ENCODE measurements around the gene PDE6C. TPM values are rescaled to one million over a fixed set of nuclear protein-coding genes. Genes with fewer than 3 reads are reported as not detected.
"Not testable (repeated sequence)": the region's sequence is repeated elsewhere in the genome, so short reads cannot be mapped to it uniquely, and the experiment has no call there.

PDE6C gene
- total and polyA plus RNA-seq, 3 experiments from 2014 or later: not detected

- peaks cover 16% of the 10 kb centered on the region for H3K36me3 ChIP-seq (ENCODE audit: insufficient read depth, low read length)
- no peak overlapping the region for H3K27ac ChIP-seq (ENCODE audit: low read depth, low read length)
- no peak for DNase-seq
- Mint-ChIP-seq H3K27me3 (no peaks in the 10 kb centered on the region), H3K36me3 (peaks cover 3 to 44% (median 8%) of the 10 kb centered on the region in 3 donors), H3K4me1 (no peaks in the 10 kb centered on the region), H3K27ac (peak overlapping the region in 1 of 8 donors; percentile 17), H3K4me3 (no peak overlapping the region), H3K9me3 (no peaks in the 10 kb centered on the region)
- H3K4me3 ChIP-seq (ENCODE audit: low read length): no peak overlapping the region
- no peaks in the 10 kb centered on the region for H3K9me3 ChIP-seq (ENCODE audit: low read length)
- POLR2A ChIA-PET: no interaction called here
- no peaks in the 10 kb centered on the region for H3K4me1 ChIP-seq (ENCODE audit: insufficient read depth, low read length)
- CTCF ChIA-PET: interaction anchor here (1.8 kb wide), 1 partner anchor 126 kb away, joined by 6 read pairs; no protein-coding TSS in a partner anchor
- no peaks in the 10 kb centered on the region for H3K27me3 ChIP-seq (ENCODE audit: insufficient read depth, low read length, poor library complexity, severe bottlenecking)
Measured at GRCh38 chr10:93680412-93681047, 68.2 kb downstream of the PDE6C start.

- CTCF ChIA-PET: no interaction called here
- Mint-ChIP-seq H3K27ac (no peak overlapping the region), H3K36me3 (peaks cover 0 to 65% (median 11%) of the 10 kb centered on the region in 3 donors), H3K9me3 (no peaks in the 10 kb centered on the region), H3K4me1 (peaks cover 0 to 5% (median 4%) of the 10 kb centered on the region in 3 donors), H3K27me3 (no peaks in the 10 kb centered on the region), H3K4me3 (no peak overlapping the region)
- no peaks in the 10 kb centered on the region for H3K9me3 ChIP-seq (ENCODE audit: low read length)
- peaks cover 15% of the 10 kb centered on the region for H3K36me3 ChIP-seq (ENCODE audit: insufficient read depth, low read length)
- H3K4me3 ChIP-seq (ENCODE audit: low read length): no peak overlapping the region
- H3K27me3 ChIP-seq (ENCODE audit: insufficient read depth, low read length, poor library complexity, severe bottlenecking): no peaks in the 10 kb centered on the region
- no peaks in the 10 kb centered on the region for H3K4me1 ChIP-seq (ENCODE audit: insufficient read depth, low read length)
- POLR2A ChIA-PET: no interaction called here
- no peak for DNase-seq
- no peak overlapping the region for H3K27ac ChIP-seq (ENCODE audit: low read depth, low read length)
Measured at GRCh38 chr10:93687737-93688136, 75.4 kb downstream of the PDE6C start.

- H3K27me3 ChIP-seq (ENCODE audit: insufficient read depth, low read length, poor library complexity, severe bottlenecking): no peaks in the 10 kb centered on the region
- Mint-ChIP-seq H3K27ac (no peak overlapping the region), H3K4me1 (peaks cover 20 to 42% (median 32%) of the 10 kb centered on the region in 3 donors), H3K27me3 (no peaks in the 10 kb centered on the region), H3K4me3 (no peak overlapping the region), H3K9me3 (no peaks in the 10 kb centered on the region), H3K36me3 (peaks cover 0 to 64% (median 13%) of the 10 kb centered on the region in 3 donors)
- peaks cover 32% of the 10 kb centered on the region for H3K36me3 ChIP-seq (ENCODE audit: insufficient read depth, low read length)
- H3K27ac ChIP-seq (ENCODE audit: low read depth, low read length): no peak overlapping the region
- ChIA-PET POLR2A (interaction anchor here (0.6 kb wide), 1 partner anchor 670 kb away, joined by 3 read pairs; no protein-coding TSS in a partner anchor), CTCF (no interaction called here)
- no peak for DNase-seq
- H3K4me3 ChIP-seq (ENCODE audit: low read length): no peak overlapping the region
- H3K9me3 ChIP-seq (ENCODE audit: low read length): no peaks in the 10 kb centered on the region
- no peaks in the 10 kb centered on the region for H3K4me1 ChIP-seq (ENCODE audit: insufficient read depth, low read length)
Measured at GRCh38 chr10:93695740-93696139, 83.4 kb downstream of the PDE6C start.

- POLR2A ChIA-PET; H3K4me3 Mint-ChIP-seq; DNase-seq; H3K9me3 ChIP-seq (ENCODE audit: low read length); H3K4me3 ChIP-seq (ENCODE audit: low read length); CTCF ChIA-PET; H3K4me1 ChIP-seq (ENCODE audit: insufficient read depth, low read length); H3K27me3 Mint-ChIP-seq; H3K27me3 ChIP-seq (ENCODE audit: insufficient read depth, low read length, poor library complexity, severe bottlenecking); H3K27ac ChIP-seq (ENCODE audit: low read depth, low read length); H3K9me3 Mint-ChIP-seq: not testable (repeated sequence)
- Mint-ChIP-seq H3K36me3 (peaks cover 0 to 57% (median 13%) of the 10 kb centered on the region in 3 donors), H3K27ac (peak overlapping the region in 1 of 8 donors; percentile 56), H3K4me1 (peaks cover 23 to 42% (median 32%) of the 10 kb centered on the region in 3 donors)
- H3K36me3 ChIP-seq (ENCODE audit: insufficient read depth, low read length): peaks cover 28% of the 10 kb centered on the region
Measured at GRCh38 chr10:93696582-93696981, 84.2 kb downstream of the PDE6C start.

- POLR2A ChIA-PET: no interaction called here
- Histone ChIP-seq H3K27me3 (ENCODE audit: insufficient read depth, low read length, poor library complexity, severe bottlenecking) (no peaks in the 10 kb centered on the region), H3K9me3 (ENCODE audit: low read length) (no peaks in the 10 kb centered on the region), H3K27ac (ENCODE audit: low read depth, low read length) (no peak overlapping the region), H3K4me1 (ENCODE audit: insufficient read depth, low read length) (peaks cover 12% of the 10 kb centered on the region), H3K4me3 (ENCODE audit: low read length) (no peak overlapping the region), H3K36me3 (ENCODE audit: insufficient read depth, low read length) (peaks cover 22% of the 10 kb centered on the region)
- Mint-ChIP-seq H3K36me3 (peaks cover 0 to 53% (median 13%) of the 10 kb centered on the region in 3 donors), H3K4me3 (peak overlapping the region in 1 of 7 donors; percentile 25), H3K4me1 (peaks cover 23 to 42% (median 32%) of the 10 kb centered on the region in 3 donors), H3K27me3 (no peaks in the 10 kb centered on the region), H3K9me3 (no peaks in the 10 kb centered on the region), H3K27ac (peak overlapping the region in 2 of 8 donors; percentile 66 to 69)
- DNase-seq: no peak
- CTCF ChIA-PET: no interaction called here
Measured at GRCh38 chr10:93697207-93697606, 84.9 kb downstream of the PDE6C start.

GRCh38 chr10:93701866-93702209 is 89.5 kb downstream of the PDE6C start:
- no peaks in the 10 kb centered on the region for H3K27me3 Mint-ChIP-seq
- H3K9me3 Mint-ChIP-seq: no peaks in the 10 kb centered on the region
- no peak overlapping the region for H3K4me3 Mint-ChIP-seq
- H3K36me3 Mint-ChIP-seq: peaks cover 0 to 18% (median 7%) of the 10 kb centered on the region in 3 donors
- H3K9me3 ChIP-seq (ENCODE audit: low read length): no peaks in the 10 kb centered on the region
- H3K36me3 ChIP-seq (ENCODE audit: insufficient read depth, low read length): peaks cover 10% of the 10 kb centered on the region
- H3K27me3 ChIP-seq (ENCODE audit: insufficient read depth, low read length, poor library complexity, severe bottlenecking): no peaks in the 10 kb centered on the region
- peak overlapping the region; percentile 82 for H3K27ac ChIP-seq (ENCODE audit: low read depth, low read length)
- no peak overlapping the region for H3K27ac Mint-ChIP-seq
- peak in 1 of 5 donors; percentile 1 for DNase-seq
- H3K4me1 Mint-ChIP-seq: peaks cover 20 to 36% (median 25%) of the 10 kb centered on the region in 3 donors
- H3K4me3 ChIP-seq (ENCODE audit: low read length): peak overlapping the region; percentile 96
- peaks cover 17% of the 10 kb centered on the region for H3K4me1 ChIP-seq (ENCODE audit: insufficient read depth, low read length)
- POLR2A ChIA-PET: interaction anchor here (0.6 kb wide), 2 partner anchors 19 to 56 kb away, joined by 5 to 8 read pairs; no protein-coding TSS in a partner anchor
- CTCF ChIA-PET: interaction anchor here (1.0 kb wide), 1 partner anchor 8 kb away, joined by 3 read pairs; no protein-coding TSS in a partner anchor

- H3K27me3 ChIP-seq (ENCODE audit: insufficient read depth, low read length, poor library complexity, severe bottlenecking): no peaks in the 10 kb centered on the region
- POLR2A ChIA-PET: interaction anchor here (0.6 kb wide), 2 partner anchors 20 to 55 kb away, joined by 5 to 8 read pairs; no protein-coding TSS in a partner anchor
- DNase-seq: peak; percentile 78 to 93 (median 81)
- Mint-ChIP-seq H3K4me1 (peaks cover 17 to 31% (median 20%) of the 10 kb centered on the region in 3 donors), H3K9me3 (no peaks in the 10 kb centered on the region), H3K27ac (no peak within 1 kb of the TSS), H3K36me3 (peaks cover 0 to 13% (median 4%) of the 10 kb centered on the region in 3 donors), H3K27me3 (no peaks in the 10 kb centered on the region), H3K4me3 (no peak within 1 kb of the TSS)
- H3K9me3 ChIP-seq (ENCODE audit: low read length): no peaks in the 10 kb centered on the region
- H3K4me3 ChIP-seq (ENCODE audit: low read length): peak within 1 kb of the TSS; percentile 96
- CTCF ChIA-PET: interaction anchor here (1.0 kb wide), 1 partner anchor 9 kb away, joined by 3 read pairs; no protein-coding TSS in a partner anchor
- H3K27ac ChIP-seq (ENCODE audit: low read depth, low read length): peak within 1 kb of the TSS; percentile 82
- H3K36me3 ChIP-seq (ENCODE audit: insufficient read depth, low read length): peaks cover 10% of the 10 kb centered on the region
- H3K4me1 ChIP-seq (ENCODE audit: insufficient read depth, low read length): peaks cover 17% of the 10 kb centered on the region
Measured at GRCh38 chr10:93702210-93703001, 90.1 kb downstream of the PDE6C start, which contains the start of gene FRA10AC1. Gene FRA10AC1, minus strand, starts transcription at chr10:93702592. Its CDS starts 2,486 bp downstream, at chr10:93700106.

- Mint-ChIP-seq H3K4me3 (no peak overlapping the region), H3K36me3 (peaks cover 0 to 11% (median 2%) of the 10 kb centered on the region in 3 donors), H3K27me3 (peaks cover 0 to 2% of the 10 kb centered on the region in 2 donors), H3K27ac (no peak overlapping the region), H3K4me1 (peaks cover 15 to 28% (median 19%) of the 10 kb centered on the region in 3 donors), H3K9me3 (no peaks in the 10 kb centered on the region)
- Histone ChIP-seq H3K9me3 (ENCODE audit: low read length) (no peaks in the 10 kb centered on the region), H3K27ac (ENCODE audit: low read depth, low read length) (peak overlapping the region; percentile 82), H3K4me3 (ENCODE audit: low read length) (peak overlapping the region; percentile 96), H3K27me3 (ENCODE audit: insufficient read depth, low read length, poor library complexity, severe bottlenecking) (no peaks in the 10 kb centered on the region), H3K36me3 (ENCODE audit: insufficient read depth, low read length) (peaks cover 10% of the 10 kb centered on the region), H3K4me1 (ENCODE audit: insufficient read depth, low read length) (peaks cover 17% of the 10 kb centered on the region)
- peak in 1 of 5 donors; percentile 13 for DNase-seq
- POLR2A ChIA-PET: no interaction called here
- CTCF ChIA-PET: no interaction called here
Measured at GRCh38 chr10:93703066-93703465, 90.7 kb downstream of the PDE6C start.
